ENCODE results near the gene GALNT18.

The GALNT18 gene

DNA sequence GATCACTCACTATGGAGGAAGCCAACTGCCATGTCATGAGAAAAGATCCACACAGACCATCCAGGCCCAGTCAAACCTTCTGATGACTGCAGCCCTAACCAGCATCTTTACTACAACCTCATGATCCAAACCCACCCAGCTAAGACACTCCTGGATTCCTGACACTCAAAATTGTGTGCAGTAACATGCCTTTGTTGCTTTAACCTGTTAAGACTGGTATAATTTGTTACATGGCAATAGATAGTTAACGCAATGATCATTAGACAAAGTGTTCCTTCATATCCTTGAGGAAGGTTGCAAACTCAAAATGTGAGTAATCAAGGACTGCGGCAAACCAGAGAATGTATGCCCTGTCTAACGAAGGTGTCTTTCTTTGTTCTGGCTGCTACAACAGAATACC is 221.7 kb downstream of the GALNT18 start:
- no peak overlapping the region for H3K14ac ChIP-seq (ENCODE audit: low read length)
- no peak overlapping the region for H2AFZ ChIP-seq (ENCODE audit: low read length)
- no peak overlapping the region for H3K4ac ChIP-seq (ENCODE audit: low read length)
- WGBS, 2 donors (ENCODE audit: extremely low coverage in 2 of 2, insufficient read length in 2 of 2, insufficient replicate concordance in 1 of 2), result no CpG with 5 or more reads among the region's 3 CpGs
- H3K36me3 ChIP-seq (replicated peaks in 1 of 2; ENCODE audit: control insufficient read depth in 2 of 2, insufficient read depth in 2 of 2, low read length in 2 of 2), result no peaks in the 10 kb centered on the region
- H2AK5ac ChIP-seq (ENCODE audit: low read depth, low read length), result no peak overlapping the region
- H2BK15ac ChIP-seq (ENCODE audit: low read length), result no peak overlapping the region
- H3K79me1 ChIP-seq (ENCODE audit: low read depth, low read length), result no peaks in the 10 kb centered on the region
- H3K9me3 ChIP-seq (replicated peaks in 1 of 2; ENCODE audit: control insufficient read depth in 2 of 2, insufficient read depth in 1 of 2, low read depth in 1 of 2, low read length in 2 of 2), result no peaks in the 10 kb centered on the region
- no peak overlapping the region for H3K18ac ChIP-seq (ENCODE audit: low read length)
- H3K27ac ChIP-seq (replicated peaks; ENCODE audit: low read length), result no peak overlapping the region
- no peak overlapping the region for H4K91ac ChIP-seq (ENCODE audit: low read depth, low read length, poor library complexity)
- H4K8ac ChIP-seq (ENCODE audit: low read depth, low read length), result no peak overlapping the region
- no peak overlapping the region for H3K23ac ChIP-seq (ENCODE audit: low read depth, low read length, poor library complexity)
- no peak overlapping the region for H2BK5ac ChIP-seq (ENCODE audit: low read length)
- no peaks in the 10 kb centered on the region for H3K27me3 ChIP-seq (ENCODE audit: control insufficient read depth in 3 of 3, insufficient read depth in 3 of 3, low read depth in 1 of 3, low read length in 3 of 3)
- H3K9ac ChIP-seq (ENCODE audit: low read depth, low read length, poor library complexity), result no peak overlapping the region
- H2BK12ac ChIP-seq (ENCODE audit: low read length), result no peak overlapping the region
- no peak for DNase-seq (ENCODE audit: low spot score)
- H3K4me3 ChIP-seq (ENCODE audit: low read length in 2 of 2), result no peak overlapping the region
- H2BK120ac ChIP-seq (ENCODE audit: low read depth, low read length), result no peak overlapping the region
- H3K4me2 ChIP-seq (ENCODE audit: insufficient read depth, low read length, poor library complexity, severe bottlenecking), result no peak overlapping the region
- peaks cover 0 to 8% of the 10 kb centered on the region in 2 donors for H3K4me1 ChIP-seq (ENCODE audit: control insufficient read depth in 2 of 2, insufficient read depth in 1 of 2, low read depth in 1 of 2, low read length in 2 of 2)

DNA sequence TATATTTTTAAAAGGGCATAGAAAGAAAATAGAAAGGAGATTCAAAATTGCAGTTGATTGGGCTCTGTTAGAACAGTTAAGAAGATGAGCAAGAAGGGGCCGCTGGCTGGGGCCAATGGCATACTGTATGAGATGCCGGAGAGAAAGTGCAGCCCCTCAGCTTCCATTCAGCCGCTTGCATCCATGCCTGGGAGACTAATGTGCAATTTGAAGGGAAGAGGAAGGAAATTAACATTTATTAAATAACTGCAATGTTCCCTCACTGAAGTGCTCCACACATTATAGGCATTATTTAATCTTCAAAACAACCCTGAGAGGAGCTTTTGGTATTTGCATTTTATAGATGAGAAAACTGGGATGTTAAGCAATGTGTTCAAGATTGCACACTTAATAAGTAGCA is 224.0 kb downstream of the GALNT18 start:
- peaks cover 0 to 1% of the 10 kb centered on the region in 2 donors for H3K4me1 ChIP-seq (ENCODE audit: control insufficient read depth in 2 of 2, insufficient read depth in 1 of 2, low read depth in 1 of 2, low read length in 2 of 2)
- H3K23ac ChIP-seq (ENCODE audit: low read depth, low read length, poor library complexity), result no peak overlapping the region
- H3K4ac ChIP-seq (ENCODE audit: low read length), result no peak overlapping the region
- H3K27ac ChIP-seq (replicated peaks; ENCODE audit: low read length), result no peak overlapping the region
- H3K9me3 ChIP-seq (replicated peaks in 1 of 2; ENCODE audit: control insufficient read depth in 2 of 2, insufficient read depth in 1 of 2, low read depth in 1 of 2, low read length in 2 of 2), result no peaks in the 10 kb centered on the region
- no peak overlapping the region for H2BK15ac ChIP-seq (ENCODE audit: low read length)
- no peak overlapping the region for H3K4me3 ChIP-seq (ENCODE audit: low read length in 2 of 2)
- H3K79me1 ChIP-seq (ENCODE audit: low read depth, low read length), result no peaks in the 10 kb centered on the region
- no peak for DNase-seq (ENCODE audit: low spot score)
- WGBS, 2 donors (ENCODE audit: extremely low coverage in 2 of 2, insufficient read length in 2 of 2, insufficient replicate concordance in 1 of 2), result no CpG with 5 or more reads among the region's 3 CpGs
- no peak overlapping the region for H2BK5ac ChIP-seq (ENCODE audit: low read length)
- H4K8ac ChIP-seq (ENCODE audit: low read depth, low read length), result no peak overlapping the region
- H3K27me3 ChIP-seq (ENCODE audit: control insufficient read depth in 3 of 3, insufficient read depth in 3 of 3, low read depth in 1 of 3, low read length in 3 of 3), result no peaks in the 10 kb centered on the region
- no peak overlapping the region for H3K4me2 ChIP-seq (ENCODE audit: insufficient read depth, low read length, poor library complexity, severe bottlenecking)
- H3K9ac ChIP-seq (ENCODE audit: low read depth, low read length, poor library complexity), result no peak overlapping the region
- H3K36me3 ChIP-seq (replicated peaks in 1 of 2; ENCODE audit: control insufficient read depth in 2 of 2, insufficient read depth in 2 of 2, low read length in 2 of 2), result no peaks in the 10 kb centered on the region
- H2BK120ac ChIP-seq (ENCODE audit: low read depth, low read length), result no peak overlapping the region
- H4K91ac ChIP-seq (ENCODE audit: low read depth, low read length, poor library complexity), result no peak overlapping the region
- no peak overlapping the region for H3K14ac ChIP-seq (ENCODE audit: low read length)
- H2AFZ ChIP-seq (ENCODE audit: low read length), result no peak overlapping the region
- no peak overlapping the region for H2AK5ac ChIP-seq (ENCODE audit: low read depth, low read length)
- H3K18ac ChIP-seq (ENCODE audit: low read length), result no peak overlapping the region
- H2BK12ac ChIP-seq (ENCODE audit: low read length), result no peak overlapping the region

- Histone ChIP-seq H3K27ac (replicated peaks; ENCODE audit: low read length) (no peak overlapping the region), H3K9me3 (replicated peaks in 1 of 2; ENCODE audit: control insufficient read depth in 2 of 2, insufficient read depth in 1 of 2, low read depth in 1 of 2, low read length in 2 of 2) (no peaks in the 10 kb centered on the region)
- WGBS, 2 donors (ENCODE audit: extremely low coverage in 2 of 2, insufficient read length in 2 of 2, insufficient replicate concordance in 1 of 2), result no CpG with 5 or more reads among the region's 2 CpGs
Observed at GRCh38 chr11:11397036-11397415, 224.8 kb downstream of the GALNT18 start.

DNA sequence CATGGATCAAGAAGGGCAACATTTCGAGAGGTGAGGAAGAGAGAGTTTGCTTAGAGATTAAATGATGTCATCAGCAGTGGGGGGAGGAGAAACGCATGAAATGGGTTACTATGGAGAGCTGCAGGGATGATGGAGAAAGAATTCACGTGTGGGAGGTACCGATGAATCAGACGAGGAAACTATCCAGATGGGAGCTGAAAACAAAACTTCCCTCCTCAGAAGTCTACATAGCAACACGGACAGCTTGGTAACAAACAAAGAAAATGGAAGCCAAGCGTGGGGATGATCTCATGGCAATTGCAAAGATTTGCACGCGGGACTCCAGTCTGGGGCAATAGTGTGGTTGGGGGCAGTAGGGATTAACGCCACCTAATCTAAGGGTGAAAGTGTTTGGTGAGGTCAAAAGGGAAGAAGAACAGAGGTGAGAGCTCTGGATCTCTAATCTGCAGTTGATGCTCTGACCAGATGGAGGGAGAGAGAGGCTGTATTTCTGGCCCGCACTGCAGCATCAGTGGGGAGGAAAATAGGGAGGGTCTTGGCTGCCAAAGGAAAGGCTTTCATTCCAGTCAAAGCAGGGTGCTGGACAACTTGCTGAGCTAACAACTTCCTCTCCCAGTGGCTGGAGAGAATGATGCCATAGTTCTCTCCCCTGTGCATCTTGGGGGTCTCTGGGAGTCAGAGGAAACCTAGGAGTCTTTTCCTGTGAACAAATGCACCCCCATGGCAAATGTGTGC is 225.3 kb downstream of the GALNT18 start:
- Histone ChIP-seq H3K4me1 (ENCODE audit: control insufficient read depth in 2 of 2, insufficient read depth in 1 of 2, low read depth in 1 of 2, low read length in 2 of 2) (peaks cover 0 to 1% of the 10 kb centered on the region in 2 donors), H3K9me3 (replicated peaks in 1 of 2; ENCODE audit: control insufficient read depth in 2 of 2, insufficient read depth in 1 of 2, low read depth in 1 of 2, low read length in 2 of 2) (no peaks in the 10 kb centered on the region), H3K4ac (ENCODE audit: low read length) (no peak overlapping the region), H2AK5ac (ENCODE audit: low read depth, low read length) (no peak overlapping the region), H2BK5ac (ENCODE audit: low read length) (no peak overlapping the region), H3K4me3 (ENCODE audit: low read length in 2 of 2) (no peak overlapping the region), H3K9ac (ENCODE audit: low read depth, low read length, poor library complexity) (no peak overlapping the region), H3K14ac (ENCODE audit: low read length) (no peak overlapping the region), H2AFZ (ENCODE audit: low read length) (peak overlapping the region; percentile 18), H3K23ac (ENCODE audit: low read depth, low read length, poor library complexity) (no peak overlapping the region), H3K18ac (ENCODE audit: low read length) (no peak overlapping the region), H4K91ac (ENCODE audit: low read depth, low read length, poor library complexity) (no peak overlapping the region), H3K4me2 (ENCODE audit: insufficient read depth, low read length, poor library complexity, severe bottlenecking) (no peak overlapping the region), H3K27ac (replicated peaks; ENCODE audit: low read length) (no peak overlapping the region), H2BK12ac (ENCODE audit: low read length) (no peak overlapping the region), H4K8ac (ENCODE audit: low read depth, low read length) (no peak overlapping the region), H2BK120ac (ENCODE audit: low read depth, low read length) (no peak overlapping the region), H3K27me3 (ENCODE audit: control insufficient read depth in 3 of 3, insufficient read depth in 3 of 3, low read depth in 1 of 3, low read length in 3 of 3) (no peaks in the 10 kb centered on the region), H3K36me3 (replicated peaks in 1 of 2; ENCODE audit: control insufficient read depth in 2 of 2, insufficient read depth in 2 of 2, low read length in 2 of 2) (no peaks in the 10 kb centered on the region), H3K79me1 (ENCODE audit: low read depth, low read length) (no peaks in the 10 kb centered on the region), H2BK15ac (ENCODE audit: low read length) (no peak overlapping the region)
- no peak for DNase-seq (ENCODE audit: low spot score)
- no CpG with 5 or more reads among the region's 11 CpGs for whole genome bisulfite sequencing, 2 donors (ENCODE audit: extremely low coverage in 2 of 2, insufficient read length in 2 of 2, insufficient replicate concordance in 1 of 2)

More at GRCh38 chr11:11397036-11397415, 224.8 kb downstream of the GALNT18 start:
- H3K9ac ChIP-seq (ENCODE audit: low read depth, low read length, poor library complexity), result no peak overlapping the region
- H3K23ac ChIP-seq (ENCODE audit: low read depth, low read length, poor library complexity), result no peak overlapping the region
- H3K18ac ChIP-seq (ENCODE audit: low read length), result no peak overlapping the region
- H2AK5ac ChIP-seq (ENCODE audit: low read depth, low read length), result no peak overlapping the region
- no peak overlapping the region for H2BK12ac ChIP-seq (ENCODE audit: low read length)
- no peak for DNase-seq (ENCODE audit: low spot score)
- H4K91ac ChIP-seq (ENCODE audit: low read depth, low read length, poor library complexity), result no peak overlapping the region
- H3K27me3 ChIP-seq (ENCODE audit: control insufficient read depth in 3 of 3, insufficient read depth in 3 of 3, low read depth in 1 of 3, low read length in 3 of 3), result no peaks in the 10 kb centered on the region
- no peak overlapping the region for H2BK120ac ChIP-seq (ENCODE audit: low read depth, low read length)
- no peak overlapping the region for H3K4me2 ChIP-seq (ENCODE audit: insufficient read depth, low read length, poor library complexity, severe bottlenecking)
- H2BK5ac ChIP-seq (ENCODE audit: low read length), result no peak overlapping the region
- H3K4me3 ChIP-seq (ENCODE audit: low read length in 2 of 2), result no peak overlapping the region
- no peak overlapping the region for H2AFZ ChIP-seq (ENCODE audit: low read length)
- peaks cover 0 to 1% of the 10 kb centered on the region in 2 donors for H3K4me1 ChIP-seq (ENCODE audit: control insufficient read depth in 2 of 2, insufficient read depth in 1 of 2, low read depth in 1 of 2, low read length in 2 of 2)
- H3K14ac ChIP-seq (ENCODE audit: low read length), result no peak overlapping the region
- no peaks in the 10 kb centered on the region for H3K36me3 ChIP-seq (replicated peaks in 1 of 2; ENCODE audit: control insufficient read depth in 2 of 2, insufficient read depth in 2 of 2, low read length in 2 of 2)
- H4K8ac ChIP-seq (ENCODE audit: low read depth, low read length), result no peak overlapping the region
- no peak overlapping the region for H2BK15ac ChIP-seq (ENCODE audit: low read length)
- H3K79me1 ChIP-seq (ENCODE audit: low read depth, low read length), result no peaks in the 10 kb centered on the region
- no peak overlapping the region for H3K4ac ChIP-seq (ENCODE audit: low read length)

Data from neuronal stem cell (in vitro differentiated cells).